GM12874 (cell line): Measurements from ENCODE around the gene MORF4L1.

Experiments used
- TF ChIP-seq, protein P1 (sequence below): IDR thresholded peaks from 2 replicates; pipeline ENCODE4 v1.5.1; 2011; ENCODE audit warnings: low read depth, mild to moderate bottlenecking, control low read depth, low read length, moderate library complexity; ENCODE audit not compliant: insufficient read depth

MORF4L1 gene

DNA sequence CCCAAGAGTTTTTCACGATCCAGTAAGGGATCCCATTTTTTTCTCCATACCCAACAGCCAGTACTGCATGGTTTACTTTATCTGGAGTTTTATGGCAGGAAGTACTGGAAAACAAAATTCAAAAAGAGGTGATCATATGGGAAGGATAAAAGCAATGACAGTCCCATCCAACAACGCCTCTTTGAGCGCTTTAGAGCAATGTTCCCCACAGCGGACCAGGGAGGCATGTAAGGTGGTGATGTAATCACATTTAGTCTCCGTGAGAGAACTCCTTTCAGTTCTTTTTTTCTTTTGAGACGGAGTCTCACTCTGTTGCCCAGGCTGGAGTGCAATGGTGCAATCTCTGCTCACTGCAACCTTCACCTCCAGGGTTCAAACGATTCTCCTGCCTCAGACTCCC, 50.3 kb downstream of the MORF4L1 start:
- TF ChIP-seq, protein P1, sequence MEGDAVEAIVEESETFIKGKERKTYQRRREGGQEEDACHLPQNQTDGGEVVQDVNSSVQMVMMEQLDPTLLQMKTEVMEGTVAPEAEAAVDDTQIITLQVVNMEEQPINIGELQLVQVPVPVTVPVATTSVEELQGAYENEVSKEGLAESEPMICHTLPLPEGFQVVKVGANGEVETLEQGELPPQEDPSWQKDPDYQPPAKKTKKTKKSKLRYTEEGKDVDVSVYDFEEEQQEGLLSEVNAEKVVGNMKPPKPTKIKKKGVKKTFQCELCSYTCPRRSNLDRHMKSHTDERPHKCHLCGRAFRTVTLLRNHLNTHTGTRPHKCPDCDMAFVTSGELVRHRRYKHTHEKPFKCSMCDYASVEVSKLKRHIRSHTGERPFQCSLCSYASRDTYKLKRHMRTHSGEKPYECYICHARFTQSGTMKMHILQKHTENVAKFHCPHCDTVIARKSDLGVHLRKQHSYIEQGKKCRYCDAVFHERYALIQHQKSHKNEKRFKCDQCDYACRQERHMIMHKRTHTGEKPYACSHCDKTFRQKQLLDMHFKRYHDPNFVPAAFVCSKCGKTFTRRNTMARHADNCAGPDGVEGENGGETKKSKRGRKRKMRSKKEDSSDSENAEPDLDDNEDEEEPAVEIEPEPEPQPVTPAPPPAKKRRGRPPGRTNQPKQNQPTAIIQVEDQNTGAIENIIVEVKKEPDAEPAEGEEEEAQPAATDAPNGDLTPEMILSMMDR, result no peak

DNA sequence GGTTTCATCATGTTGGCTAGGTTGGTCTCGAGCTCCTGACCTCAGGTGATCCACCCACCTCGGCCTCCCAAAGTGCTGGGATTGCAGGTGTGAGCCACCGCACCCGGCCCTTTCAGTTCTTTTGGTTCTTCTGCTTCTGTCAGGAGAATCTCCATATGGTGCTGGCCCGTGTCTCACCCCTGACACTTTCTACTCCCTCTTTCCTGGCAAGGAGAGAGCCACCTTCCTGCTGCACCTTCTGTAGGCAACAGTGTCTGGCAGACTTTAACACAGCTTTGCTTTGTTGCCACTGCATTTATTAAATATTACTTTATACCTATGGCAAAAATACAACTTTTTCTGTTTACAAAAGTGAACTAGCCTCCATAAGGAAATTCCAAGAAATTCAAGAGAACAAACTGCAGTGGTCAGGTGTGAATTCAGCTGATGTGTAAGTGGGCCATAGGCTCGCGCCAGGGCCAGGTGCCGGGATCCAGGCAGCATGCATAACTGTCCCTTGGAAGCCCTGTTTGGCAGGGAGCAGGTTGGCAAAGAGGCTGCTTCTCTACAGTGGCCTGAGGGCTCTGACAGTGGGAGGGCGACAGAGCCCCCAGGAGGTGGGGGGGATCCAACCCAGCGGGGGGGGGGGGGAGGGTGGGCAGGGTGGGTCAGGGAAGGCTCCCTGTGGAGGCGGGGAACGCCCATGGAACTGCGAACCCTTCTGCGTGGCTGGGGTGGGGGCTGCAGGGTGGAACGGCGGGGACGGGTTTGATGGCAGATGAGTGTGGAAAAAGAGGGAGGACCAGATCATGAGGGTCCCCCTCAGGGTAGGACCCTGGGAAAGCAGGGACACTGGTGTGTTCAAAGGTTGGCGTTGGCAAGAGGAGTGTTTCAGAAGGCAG, 51.0 kb downstream of the MORF4L1 start:
- TF ChIP-seq, protein P1, result no peak

DNA sequence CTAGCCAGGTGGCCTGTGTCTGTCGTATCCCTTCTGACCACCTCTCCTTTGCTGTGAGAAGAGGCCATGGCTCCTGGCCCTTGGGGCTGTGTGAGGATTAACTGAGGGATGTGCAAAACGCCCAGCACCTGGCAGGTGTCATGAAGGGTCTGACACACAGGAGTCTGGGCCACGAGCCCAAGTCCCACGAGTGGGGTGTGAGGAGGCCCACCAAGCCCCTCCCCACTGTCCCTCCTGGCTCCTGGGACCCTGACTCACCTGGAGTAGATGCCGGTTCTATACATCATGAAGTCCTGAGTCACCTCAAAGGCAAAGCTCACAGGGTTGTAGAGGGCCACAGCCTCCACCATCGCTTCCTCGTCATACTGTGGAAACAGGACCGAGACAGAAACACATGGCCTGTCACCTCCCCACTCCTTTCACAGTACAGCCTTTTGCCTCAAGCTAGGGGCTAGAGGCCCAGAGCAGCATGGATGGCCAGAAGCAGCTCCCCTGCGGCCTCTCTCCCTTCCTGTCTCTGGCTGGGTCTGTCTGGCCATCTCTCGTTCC, 52.5 kb downstream of the MORF4L1 start:
- TF ChIP-seq, protein P1, result no peak

DNA sequence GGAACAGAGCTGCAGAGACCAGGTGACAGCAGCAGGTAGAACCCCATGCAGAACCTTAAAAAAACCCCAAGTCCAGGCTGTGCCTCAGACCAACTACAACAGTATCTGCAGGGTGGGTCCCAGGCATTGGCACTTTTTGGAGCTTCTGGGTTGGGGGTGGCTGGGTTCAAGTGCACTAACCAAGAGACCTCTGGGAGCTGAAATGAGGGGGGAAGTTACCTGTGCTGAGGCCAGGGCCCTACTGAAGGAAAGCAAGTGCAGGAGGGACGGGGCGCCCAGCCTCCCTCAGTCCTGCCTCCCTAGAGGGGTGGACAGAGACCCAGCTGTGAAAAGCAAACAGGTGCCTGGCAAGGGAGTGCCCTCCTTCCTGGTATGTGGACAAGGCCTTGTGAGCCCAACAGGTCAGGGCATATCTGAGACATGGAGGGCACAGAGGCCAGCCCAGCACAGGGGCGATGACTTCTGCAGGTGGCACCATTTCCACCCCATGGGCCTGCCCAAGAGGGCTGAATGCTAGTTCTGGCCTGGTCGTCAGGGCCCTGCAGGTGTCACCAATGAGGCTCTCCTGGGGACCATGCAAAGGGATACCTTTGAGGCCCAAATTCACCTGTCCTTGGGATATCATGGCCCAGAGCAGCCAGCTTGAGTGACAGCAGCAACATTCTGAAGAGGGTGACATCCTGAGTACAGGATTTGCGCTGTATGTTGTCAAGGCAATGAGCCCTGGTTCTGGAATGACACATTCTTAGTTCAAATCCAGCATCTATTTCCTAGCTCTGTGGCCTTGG, 53.5 kb downstream of the MORF4L1 start:
- TF ChIP-seq, protein P1, result no peak

DNA sequence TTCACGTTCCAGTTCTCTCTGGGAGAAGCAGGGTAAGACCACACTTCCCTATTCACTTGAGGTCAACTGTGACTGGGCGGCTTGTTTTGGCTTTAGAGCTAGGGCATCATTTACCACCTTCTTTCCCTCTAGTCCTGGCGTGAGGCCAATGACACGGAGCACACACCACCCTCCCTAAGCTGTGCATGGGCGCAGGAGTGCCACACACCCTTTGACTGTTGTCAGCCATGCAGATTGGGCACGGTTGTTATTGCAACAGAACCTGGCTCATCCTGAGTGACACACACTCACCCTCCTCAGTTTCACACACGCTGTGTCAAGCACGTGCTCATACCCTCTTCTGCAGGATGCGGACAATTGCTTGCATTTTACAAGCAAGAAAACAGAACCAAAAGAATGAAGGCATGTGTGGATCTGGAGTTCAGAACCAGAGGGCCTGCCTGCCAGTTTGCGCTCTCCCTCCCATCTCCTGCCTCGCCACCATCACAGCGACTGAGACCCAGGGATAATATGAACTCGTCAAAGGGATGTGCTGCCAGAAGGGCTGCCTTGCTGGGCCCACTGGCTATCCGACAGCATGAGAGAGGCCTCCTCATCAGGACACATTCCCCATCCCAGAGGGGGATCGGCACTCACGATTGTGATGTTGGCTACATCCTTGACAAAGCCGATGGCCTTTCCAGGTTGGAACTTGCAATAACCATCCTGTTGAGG, 54.5 kb downstream of the MORF4L1 start:
- TF ChIP-seq, protein P1, result no peak

DNA sequence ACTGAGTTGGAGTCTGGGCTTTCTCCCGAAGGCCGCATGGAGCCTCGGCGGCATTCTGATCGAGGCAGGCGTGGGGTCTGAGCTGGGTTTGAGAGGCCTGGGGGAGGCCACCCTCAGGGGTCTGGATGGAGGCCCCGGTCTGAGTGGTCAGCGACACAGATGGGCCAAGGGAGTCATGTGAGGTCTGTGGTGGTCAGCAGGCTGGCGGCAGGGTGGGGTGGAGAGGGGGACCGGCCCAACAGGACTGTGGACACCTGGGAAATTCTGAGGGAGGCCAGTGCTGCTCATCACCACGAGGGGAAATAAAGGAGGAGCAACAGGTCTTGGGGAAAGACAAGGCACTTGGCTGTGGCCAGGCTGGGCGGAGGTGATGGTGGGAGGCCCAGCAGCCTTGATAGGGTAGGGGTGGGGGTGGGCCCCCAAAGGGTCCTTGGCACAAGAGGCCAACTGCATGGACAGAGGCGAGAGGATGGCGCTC, 56.0 kb downstream of the MORF4L1 start:
- TF ChIP-seq, protein P1, result no peak
